ENCODE measurements around the gene PDE3A. TPM values are rescaled to one million over a fixed set of nuclear protein-coding genes. Genes with fewer than 3 reads are reported as not detected.

The PDE3A gene
- total RNA-seq, 5 donors from 2014 or later (not counting 1 experiment from before 2014, with no cell fraction given): 0.03 to 0.10 (median 0.09) TPM; not detected in 2

- no peaks in the 10 kb centered on the region for H3K4me1 ChIP-seq (ENCODE audit: control insufficient read depth in 1 of 2, extremely low read depth in 1 of 2, insufficient read depth in 2 of 2, low read length in 2 of 2)
- WGBS (ENCODE audit: insufficient coverage): 63% methylated on average over 1 of the region's 2 CpGs
- CTCF ChIA-PET: no interaction called here
- Mint-ChIP-seq H3K9me3 (peaks cover 0 to 3% (median 0%) of the 10 kb centered on the region in 3 donors), H3K4me3 (no peak overlapping the region), H3K27ac (no peak overlapping the region), H3K4me1 (no peaks in the 10 kb centered on the region), H3K36me3 (no peaks in the 10 kb centered on the region), H3K27me3 (no peaks in the 10 kb centered on the region)
- no peaks in the 10 kb centered on the region for H3K36me3 ChIP-seq (ENCODE audit: control insufficient read depth in 2 of 2, extremely low read depth in 1 of 2, insufficient read depth in 1 of 2, low read length in 1 of 2)
- no peaks in the 10 kb centered on the region for H3K27me3 ChIP-seq (replicated peaks in 1 of 2; ENCODE audit: control insufficient read depth in 2 of 2, extremely low read depth in 1 of 2, insufficient read depth in 2 of 2, low read length in 1 of 2)
- H3K27ac ChIP-seq (ENCODE audit: low read length): no peak overlapping the region
- DNase-seq (no peak), ATAC-seq (replicated peaks in 1 of 4) (no peak)
- no peaks in the 10 kb centered on the region for H3K9me3 ChIP-seq
- no peak overlapping the region for H3K4me3 ChIP-seq (ENCODE audit: control insufficient read depth in 1 of 2, extremely low read depth in 1 of 2, low read length in 1 of 2)
- POLR2A ChIA-PET: no interaction called here
Observed at GRCh38 chr12:20653871-20654270, 285.5 kb downstream of the PDE3A start.

- no peak overlapping the region for H3K27ac ChIP-seq (ENCODE audit: low read length)
- 80% methylated on average over 1 of the region's 1 CpG for WGBS (ENCODE audit: insufficient coverage)
- H3K36me3 ChIP-seq (ENCODE audit: control insufficient read depth in 2 of 2, extremely low read depth in 1 of 2, insufficient read depth in 1 of 2, low read length in 1 of 2): no peaks in the 10 kb centered on the region
- ChIA-PET POLR2A (interaction anchor here in 1 of 2 donors (0.6 kb wide), 1 partner anchor 288 kb away, joined by 13 read pairs; no protein-coding TSS in a partner anchor), CTCF (no interaction called here)
- ATAC-seq (replicated peaks in 1 of 4) (no peak), DNase-seq (no peak)
- H3K27me3 ChIP-seq (replicated peaks in 1 of 2; ENCODE audit: control insufficient read depth in 2 of 2, extremely low read depth in 1 of 2, insufficient read depth in 2 of 2, low read length in 1 of 2): no peaks in the 10 kb centered on the region
- no peaks in the 10 kb centered on the region for H3K36me3 Mint-ChIP-seq
- peaks cover 8 to 20% (median 11%) of the 10 kb centered on the region in 3 donors for H3K9me3 Mint-ChIP-seq
- H3K4me1 ChIP-seq (ENCODE audit: control insufficient read depth in 1 of 2, extremely low read depth in 1 of 2, insufficient read depth in 2 of 2, low read length in 2 of 2): no peaks in the 10 kb centered on the region
- no peaks in the 10 kb centered on the region for H3K4me1 Mint-ChIP-seq
- no peak overlapping the region for H3K27ac Mint-ChIP-seq
- no peak overlapping the region for H3K4me3 ChIP-seq (ENCODE audit: control insufficient read depth in 1 of 2, extremely low read depth in 1 of 2, low read length in 1 of 2)
- H3K27me3 Mint-ChIP-seq: no peaks in the 10 kb centered on the region
- H3K9me3 ChIP-seq: no peaks in the 10 kb centered on the region
- H3K4me3 Mint-ChIP-seq: no peak overlapping the region
Observed at GRCh38 chr12:20656600-20656999, 288.3 kb downstream of the PDE3A start.

GRCh38 chr12:20657496-20657895, 289.2 kb downstream of the PDE3A start:
- H3K9me3 Mint-ChIP-seq: peaks cover 11 to 22% (median 14%) of the 10 kb centered on the region in 3 donors
- no peak overlapping the region for H3K27ac ChIP-seq (ENCODE audit: low read length)
- no peak overlapping the region for H3K4me3 ChIP-seq (ENCODE audit: control insufficient read depth in 1 of 2, extremely low read depth in 1 of 2, low read length in 1 of 2)
- no peaks in the 10 kb centered on the region for H3K27me3 Mint-ChIP-seq
- H3K4me1 Mint-ChIP-seq: no peaks in the 10 kb centered on the region
- H3K36me3 Mint-ChIP-seq: no peaks in the 10 kb centered on the region
- no peak overlapping the region for H3K4me3 Mint-ChIP-seq
- CTCF ChIA-PET: no interaction called here
- POLR2A ChIA-PET: no interaction called here
- H3K4me1 ChIP-seq (ENCODE audit: control insufficient read depth in 1 of 2, extremely low read depth in 1 of 2, insufficient read depth in 2 of 2, low read length in 2 of 2): no peaks in the 10 kb centered on the region
- H3K9me3 ChIP-seq: no peaks in the 10 kb centered on the region
- H3K27ac Mint-ChIP-seq: no peak overlapping the region
- DNase-seq (no peak), ATAC-seq (replicated peaks in 1 of 4) (no peak)
- no peaks in the 10 kb centered on the region for H3K36me3 ChIP-seq (ENCODE audit: control insufficient read depth in 2 of 2, extremely low read depth in 1 of 2, insufficient read depth in 1 of 2, low read length in 1 of 2)
- no peaks in the 10 kb centered on the region for H3K27me3 ChIP-seq (replicated peaks in 1 of 2; ENCODE audit: control insufficient read depth in 2 of 2, extremely low read depth in 1 of 2, insufficient read depth in 2 of 2, low read length in 1 of 2)
- WGBS (ENCODE audit: insufficient coverage): no CpG with 5 or more reads among the region's 2 CpGs

DNA sequence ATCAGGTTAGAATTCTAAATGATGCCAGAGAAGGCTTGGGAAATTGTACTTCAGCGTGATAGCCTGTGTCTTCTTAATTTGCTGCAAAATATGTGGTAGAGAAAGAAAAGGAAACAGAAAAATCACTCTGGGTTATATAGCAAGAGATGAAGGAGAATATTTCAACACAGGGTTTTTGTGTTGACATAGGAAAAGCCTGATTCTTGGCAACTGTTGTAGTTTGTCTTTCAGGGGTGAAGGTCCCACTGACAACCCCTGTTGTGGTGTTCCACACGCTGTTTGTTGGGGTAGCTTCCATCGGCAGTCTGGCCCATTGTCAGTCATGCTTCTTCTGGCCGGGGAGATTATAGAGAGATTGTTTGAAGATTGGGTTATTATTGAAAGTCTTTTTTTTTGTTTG, 313.0 kb downstream of the PDE3A start:
- H3K36me3 ChIP-seq (ENCODE audit: control insufficient read depth in 2 of 2, extremely low read depth in 1 of 2, insufficient read depth in 1 of 2, low read length in 1 of 2): no peaks in the 10 kb centered on the region

DNA sequence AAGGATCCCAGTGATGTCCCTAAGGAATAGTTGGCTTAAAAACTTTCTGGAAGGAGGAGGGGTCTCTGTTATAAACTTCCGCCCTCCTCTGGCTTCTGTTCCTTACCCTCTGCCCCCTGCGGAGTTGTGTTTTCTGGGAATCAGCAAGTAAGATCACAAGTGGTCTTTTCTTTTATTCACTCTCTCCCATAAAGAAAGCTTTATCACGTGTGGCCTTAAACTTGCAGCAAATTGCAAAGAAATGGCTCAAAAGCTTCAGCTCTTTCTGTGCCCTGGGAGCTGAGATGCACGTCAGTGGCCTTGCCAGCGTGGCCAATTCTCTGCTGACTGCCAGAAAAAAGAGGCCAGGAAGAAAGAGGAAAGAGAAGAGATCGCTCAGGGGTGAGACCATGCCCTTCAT, 326.9 kb downstream of the PDE3A start, which contains the start of gene SLCO1C1:
TSS of gene SLCO1C1 (plus strand) at position 101 of the 400 bp plus-strand sequence. CDS start 4,245 bp downstream, outside the sequence.
- no peak within 1 kb of the TSS for H3K4me3 ChIP-seq (ENCODE audit: control insufficient read depth in 1 of 2, extremely low read depth in 1 of 2, low read length in 1 of 2)
- no peaks in the 10 kb centered on the region for H3K36me3 ChIP-seq (ENCODE audit: control insufficient read depth in 2 of 2, extremely low read depth in 1 of 2, insufficient read depth in 1 of 2, low read length in 1 of 2)
- DNase-seq (no peak), ATAC-seq (replicated peaks in 1 of 4) (no peak)
- CTCF ChIA-PET: no interaction called here
- H3K4me3 Mint-ChIP-seq: no peak within 1 kb of the TSS
- no peaks in the 10 kb centered on the region for H3K36me3 Mint-ChIP-seq
- no peaks in the 10 kb centered on the region for H3K27me3 Mint-ChIP-seq
- POLR2A ChIA-PET: no interaction called here
- no peaks in the 10 kb centered on the region for H3K27me3 ChIP-seq (replicated peaks in 1 of 2; ENCODE audit: control insufficient read depth in 2 of 2, extremely low read depth in 1 of 2, insufficient read depth in 2 of 2, low read length in 1 of 2)
- H3K9me3 Mint-ChIP-seq: peaks cover 0 to 6% (median 0%) of the 10 kb centered on the region in 3 donors
- H3K9me3 ChIP-seq: no peaks in the 10 kb centered on the region
- H3K4me1 Mint-ChIP-seq: no peaks in the 10 kb centered on the region
- no peak within 1 kb of the TSS for H3K27ac Mint-ChIP-seq
- 57% methylated on average over 2 of the region's 6 CpGs for WGBS (ENCODE audit: insufficient coverage)
- H3K4me1 ChIP-seq (ENCODE audit: control insufficient read depth in 1 of 2, extremely low read depth in 1 of 2, insufficient read depth in 2 of 2, low read length in 2 of 2): no peaks in the 10 kb centered on the region
- no peak within 1 kb of the TSS for H3K27ac ChIP-seq (ENCODE audit: low read length)

More for the DNA sequence above, 313.0 kb downstream of the PDE3A start:
- peaks cover 0 to 22% (median 7%) of the 10 kb centered on the region in 3 donors for H3K9me3 Mint-ChIP-seq
- ATAC-seq (replicated peaks in 1 of 4) (no peak), DNase-seq (no peak)
- no peak overlapping the region for H3K4me3 Mint-ChIP-seq
- no peaks in the 10 kb centered on the region for H3K27me3 ChIP-seq (replicated peaks in 1 of 2; ENCODE audit: control insufficient read depth in 2 of 2, extremely low read depth in 1 of 2, insufficient read depth in 2 of 2, low read length in 1 of 2)
- no peaks in the 10 kb centered on the region for H3K4me1 ChIP-seq (ENCODE audit: control insufficient read depth in 1 of 2, extremely low read depth in 1 of 2, insufficient read depth in 2 of 2, low read length in 2 of 2)
- H3K36me3 Mint-ChIP-seq: no peaks in the 10 kb centered on the region
- H3K27ac Mint-ChIP-seq: no peak overlapping the region
- ChIA-PET CTCF (interaction anchor here in 1 of 2 donors (0.6 kb wide), 1 partner anchor 62 kb away, joined by 3 read pairs; no protein-coding TSS in a partner anchor), POLR2A (no interaction called here)
- H3K27ac ChIP-seq (ENCODE audit: low read length): no peak overlapping the region
- H3K4me3 ChIP-seq (ENCODE audit: control insufficient read depth in 1 of 2, extremely low read depth in 1 of 2, low read length in 1 of 2): no peak overlapping the region
- H3K4me1 Mint-ChIP-seq: no peaks in the 10 kb centered on the region
- no peaks in the 10 kb centered on the region for H3K9me3 ChIP-seq
- 78% methylated on average over 1 of the region's 4 CpGs for WGBS (ENCODE audit: insufficient coverage)
- no peaks in the 10 kb centered on the region for H3K27me3 Mint-ChIP-seq

- CTCF ChIA-PET: no interaction called here
- H3K27ac Mint-ChIP-seq: no peak overlapping the region
- no peaks in the 10 kb centered on the region for H3K36me3 Mint-ChIP-seq
- ATAC-seq (replicated peaks in 1 of 4) (no peak), DNase-seq (no peak)
- no peaks in the 10 kb centered on the region for H3K27me3 Mint-ChIP-seq
- no peaks in the 10 kb centered on the region for H3K9me3 ChIP-seq
- no peak overlapping the region for H3K4me3 ChIP-seq (ENCODE audit: control insufficient read depth in 1 of 2, extremely low read depth in 1 of 2, low read length in 1 of 2)
- POLR2A ChIA-PET: no interaction called here
- 58% methylated on average over 2 of the region's 7 CpGs for WGBS (ENCODE audit: insufficient coverage)
- no peak overlapping the region for H3K27ac ChIP-seq (ENCODE audit: low read length)
- no peaks in the 10 kb centered on the region for H3K4me1 Mint-ChIP-seq
- no peaks in the 10 kb centered on the region for H3K27me3 ChIP-seq (replicated peaks in 1 of 2; ENCODE audit: control insufficient read depth in 2 of 2, extremely low read depth in 1 of 2, insufficient read depth in 2 of 2, low read length in 1 of 2)
- H3K9me3 Mint-ChIP-seq: peaks cover 0 to 6% (median 0%) of the 10 kb centered on the region in 3 donors
- no peak overlapping the region for H3K4me3 Mint-ChIP-seq
- H3K4me1 ChIP-seq (ENCODE audit: control insufficient read depth in 1 of 2, extremely low read depth in 1 of 2, insufficient read depth in 2 of 2, low read length in 2 of 2): no peaks in the 10 kb centered on the region
- no peaks in the 10 kb centered on the region for H3K36me3 ChIP-seq (ENCODE audit: control insufficient read depth in 2 of 2, extremely low read depth in 1 of 2, insufficient read depth in 1 of 2, low read length in 1 of 2)
Observed at GRCh38 chr12:20696181-20696905, 328.0 kb downstream of the PDE3A start.
